HCT116 (cell line): ENCODE data around the gene TRDN. TPM values are rescaled to one million over a fixed set of nuclear protein-coding genes. Genes with fewer than 3 reads are reported as not detected.

ENCODE experiments used
- ATAC-seq: fragments of 200-7000 bp; cut with Tn5 transposase; 2 replicates; pipeline ENCODE4 v1.9.1; 2020; ENCODE audit warnings: mild to moderate bottlenecking, moderate library complexity
- BruUV-seq: library from RNA; stranded (reverse); fragments of 400-500 nt; replicated peaks from 2 replicates; lab custom pipeline; 2021; lab: Mats Ljungman, UMichigan
- CTCF ChIA-PET: fragments of 300-600 bp; sonication (Branson Sonifier 250); formaldehyde crosslinking; loops from one replicate; lab custom pipeline; 2021; ENCODE audit warnings: antibody characterized with exemption; lab: Charles Lee
- POLR2A ChIA-PET: fragments of 300-600, 350-600 bp; sonication (Branson Sonifier 250); formaldehyde crosslinking; loops from one replicate; lab custom pipeline; 2021; ENCODE audit warnings: antibody characterized with exemption; lab: Charles Lee
- RAD21 ChIA-PET, 2 experiments: fragments of 300-600 bp; sonication (Branson Sonifier 250); formaldehyde crosslinking; loops; one replicate each; lab custom pipeline; 2023; ENCODE audit warnings: low total read pairs in 2 of 2; ENCODE audit not compliant: uncharacterized antibody in 2 of 2, unreplicated experiment in 2 of 2, low non-redundant PET in 1 of 2; lab: Charles Lee
- DNase-seq: peaks from one replicate; pipeline ENCODE4 v3.0.0-alpha.2; 2010; ENCODE audit warnings: low read depth, low spot score
- H2AFZ ChIP-seq: fragments of 200-600 bp; shearing (Covaris generic), sonication (generic); 2 replicates; pipeline ENCODE4 v1.6.1; 2017; ENCODE audit warnings: low read depth, mixed run types, mixed read lengths, antibody characterized with exemption, low read length; ENCODE audit not compliant: poor library complexity, severe bottlenecking
- H3K27ac ChIP-seq: 2 replicates; pipeline ENCODE4 v1.5.1; 2012; ENCODE audit warnings: low read depth, low read length
- H3K27me3 ChIP-seq: fragments of 200-600 bp; sonication (generic); 2 replicates; pipeline ENCODE4 v1.6.1; 2016; ENCODE audit warnings: mixed run types, low read length, mixed read lengths; ENCODE audit not compliant: insufficient read depth
- H3K36me3 ChIP-seq, 2 experiments: fragments of 200-500 bp in 1 of 2; fragments of 200-600 bp in 1 of 2; sonication (Bioruptor generic) in 1 of 2; sonication (generic) in 1 of 2; 2 replicates each; pipeline versions ENCODE4 v1.5.1 to v1.6.1; 2014 to 2016; ENCODE audit warnings: low read length in 2 of 2, inconsistent platforms in 1 of 2, mixed read lengths in 1 of 2, mixed run types in 1 of 2; ENCODE audit not compliant: insufficient read depth in 2 of 2, control insufficient read depth in 1 of 2
- H3K4me1 ChIP-seq, 2 experiments: fragments of 200-600 bp in 1 of 2; sonication (generic) in 1 of 2; 2 replicates each; pipeline versions ENCODE4 v1.5.1 to v1.6.1; 2012 to 2017; ENCODE audit warnings: low read length in 2 of 2, inconsistent platforms in 1 of 2, mild to moderate bottlenecking in 1 of 2, mixed read lengths in 1 of 2, mixed run types in 1 of 2, moderate library complexity in 1 of 2; ENCODE audit not compliant: insufficient read depth in 2 of 2, control insufficient read depth in 1 of 2
- H3K4me2 ChIP-seq: fragments of 200-600 bp; sonication (generic); 2 replicates; pipeline ENCODE4 v1.6.1; 2017; ENCODE audit warnings: mixed run types, low read length, mixed read lengths
- H3K4me3 ChIP-seq, 2 experiments: fragments of 200-600 bp in 1 of 2; sonication (generic) in 1 of 2; replicated peaks in 1 of 2; 2 replicates each; pipeline ENCODE4 v1.5.1; 2011 to 2016; ENCODE audit warnings: low read length in 2 of 2, control low read depth in 1 of 2, low read depth in 1 of 2, mild to moderate bottlenecking in 1 of 2, mixed read lengths in 1 of 2, mixed run types in 1 of 2
- H3K79me2 ChIP-seq: fragments of 200-600 bp; sonication (generic); 2 replicates; pipeline ENCODE4 v1.6.1; 2017; ENCODE audit warnings: mild to moderate bottlenecking, mixed run types, low read length, moderate library complexity, mixed read lengths; ENCODE audit not compliant: insufficient read depth
- H3K9ac ChIP-seq: fragments of 200-600 bp; sonication (generic); 2 replicates; pipeline ENCODE4 v1.6.1; 2016; ENCODE audit warnings: low read length, mixed read lengths
- H3K9me2 ChIP-seq: fragments of 200-600 bp; sonication (generic), shearing (Covaris generic); 2 replicates; pipeline ENCODE4 v1.6.1; 2017; ENCODE audit warnings: mixed run types, mild to moderate bottlenecking, moderate library complexity; ENCODE audit not compliant: insufficient read depth
- H3K9me3 ChIP-seq, 2 experiments: fragments of 200-500 bp in 1 of 2; fragments of 200-600 bp in 1 of 2; sonication (Bioruptor generic) in 1 of 2; sonication (generic) in 1 of 2; 2 replicates each; pipeline ENCODE4 v1.6.1; 2014 to 2017; ENCODE audit warnings: low read length in 2 of 2, mixed read lengths in 2 of 2, inconsistent platforms in 1 of 2, low read depth in 1 of 2, mild to moderate bottlenecking in 1 of 2, mixed run types in 1 of 2, moderate library complexity in 1 of 2; ENCODE audit not compliant: control insufficient read depth in 1 of 2, insufficient read depth in 1 of 2
- H4K20me1 ChIP-seq: fragments of 200-600 bp; sonication (generic), shearing (Covaris generic); 2 replicates; pipeline ENCODE4 v1.6.1; 2017; ENCODE audit warnings: mixed run types, mild to moderate bottlenecking, moderate library complexity; ENCODE audit not compliant: insufficient read depth
- CBX3 ChIP-seq: IDR thresholded peaks from 2 replicates; pipeline ENCODE4 v1.6.1; 2012; ENCODE audit warnings: low read depth
- CEBPB ChIP-seq: IDR thresholded peaks from 2 replicates; pipeline ENCODE4 v1.6.1; 2012; ENCODE audit warnings: low read depth
- ELF1 ChIP-seq: IDR thresholded peaks from 2 replicates; pipeline ENCODE4 v1.6.1; 2012; ENCODE audit warnings: low read depth, borderline replicate concordance
- EZH2phosphoT487 ChIP-seq: fragments of 200-600 bp; IDR thresholded peaks from 2 replicates; pipeline ENCODE4 v1.6.1; 2018; ENCODE audit warnings: antibody characterized with exemption, borderline replicate concordance
- JUND ChIP-seq: IDR thresholded peaks from 2 replicates; pipeline ENCODE4 v1.6.1; 2012
- POLR2A ChIP-seq: IDR thresholded peaks from 2 replicates; pipeline ENCODE4 v1.7.0; 2011; ENCODE audit warnings: borderline replicate concordance; ENCODE audit not compliant: insufficient read depth, insufficient read length; ENCODE audit errors: extremely low read depth
- POLR2AphosphoS5 ChIP-seq: IDR thresholded peaks from 2 replicates; pipeline ENCODE4 v1.6.1; 2011; ENCODE audit warnings: mild to moderate bottlenecking, low read depth, low read length, moderate library complexity
- SIN3A ChIP-seq: IDR thresholded peaks from 2 replicates; pipeline ENCODE4 v1.6.1; 2012; ENCODE audit warnings: low read depth
- SRF ChIP-seq: IDR thresholded peaks from 2 replicates; pipeline ENCODE4 v1.6.1; 2012; ENCODE audit warnings: low read depth
- TCF7L2 ChIP-seq: IDR thresholded peaks from 2 replicates; pipeline ENCODE4 v1.7.0; 2011; ENCODE audit warnings: borderline replicate concordance, inconsistent platforms; ENCODE audit not compliant: insufficient read depth, insufficient read length; ENCODE audit errors: extremely low read depth
- YY1 ChIP-seq: IDR thresholded peaks from 2 replicates; pipeline ENCODE4 v1.6.1; 2011; ENCODE audit warnings: low read length, low read depth, moderate library complexity, mild to moderate bottlenecking; ENCODE audit not compliant: insufficient replicate concordance; ENCODE audit errors: extremely low read depth
- ZNF274 ChIP-seq: fragments of 200-500 bp; sonication (Bioruptor generic); IDR thresholded peaks from 2 replicates; pipeline ENCODE4 v1.6.1; 2014; ENCODE audit warnings: mild to moderate bottlenecking, low read depth, low read length, inconsistent platforms
- intact Hi-C: fragments of 100-400 bp; cut with micrococcal nuclease; formaldehyde crosslinking; loops from 2 replicates; pipeline ENCODE4 v1.10.0; 2022
- total RNA-seq: library from RNA; stranded (reverse); gene quantifications from one replicate; pipeline ENCODE4 v1.2.1, GENCODE V29; 2021; ENCODE audit not compliant: unreplicated experiment
- TF ChIP-seq, protein P1 (sequence below): IDR thresholded peaks from 2 replicates; pipeline ENCODE4 v1.6.1; 2011; ENCODE audit warnings: mild to moderate bottlenecking, low read length, moderate library complexity; ENCODE audit not compliant: insufficient replicate concordance; ENCODE audit errors: extremely low read depth
- TF ChIP-seq, protein P2 (sequence below): IDR thresholded peaks from 2 replicates; pipeline ENCODE4 v1.6.1; 2012; ENCODE audit warnings: low read depth
- TF ChIP-seq, protein P3 (sequence below): IDR thresholded peaks from 2 replicates; pipeline ENCODE4 v1.6.1; 2012

Gene TRDN
- total RNA-seq, 1 experiment from 2014 or later: not detected

DNA sequence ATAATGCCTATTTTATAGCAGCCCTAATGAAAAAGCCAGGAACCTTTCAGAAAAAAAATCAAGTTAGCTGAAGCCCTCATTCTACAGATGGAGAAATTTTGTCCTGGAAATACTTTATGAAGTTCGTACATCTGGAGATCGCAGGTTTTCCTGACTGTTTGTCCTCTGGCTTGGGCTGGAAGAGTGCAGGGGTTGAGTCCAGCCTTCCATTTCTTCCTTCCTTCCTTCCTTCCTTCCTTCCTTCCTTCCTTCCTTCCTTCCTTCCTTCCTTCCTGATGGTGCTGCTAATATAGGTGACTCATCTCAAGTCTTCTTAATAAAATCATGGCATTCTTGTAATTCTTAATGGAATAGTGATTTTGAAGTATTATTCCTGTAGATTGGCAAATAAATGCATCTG lies 413.3 kb downstream of the TRDN start:
- H3K4me3 ChIP-seq: no peak overlapping the region
- no peak overlapping the region for H3K4me2 ChIP-seq
- H3K9me2 ChIP-seq: no peaks in the 10 kb centered on the region
- H3K9ac ChIP-seq: no peak overlapping the region
- TF ChIP-seq YY1: no peak
- TF ChIP-seq SIN3A: no peak
- peaks cover 18% of the 10 kb centered on the region for H3K27me3 ChIP-seq
- ChIA-PET CTCF (no interaction called here), POLR2A (no interaction called here), RAD21 (no interaction called here)
- intact Hi-C loops: no loop called here
- H3K4me1 ChIP-seq: no peaks in the 10 kb centered on the region
- H3K79me2 ChIP-seq: no peaks in the 10 kb centered on the region
- no peaks in the 10 kb centered on the region for H3K36me3 ChIP-seq
- ATAC-seq (no peak), DNase-seq (no peak)
- H4K20me1 ChIP-seq: no peaks in the 10 kb centered on the region; the same call in 1 of the 2 replicates
- BruUV-seq: no TSS peak
- no peak overlapping the region for H2AFZ ChIP-seq
- no peaks in the 10 kb centered on the region for H3K9me3 ChIP-seq
- no peak overlapping the region for H3K27ac ChIP-seq

DNA sequence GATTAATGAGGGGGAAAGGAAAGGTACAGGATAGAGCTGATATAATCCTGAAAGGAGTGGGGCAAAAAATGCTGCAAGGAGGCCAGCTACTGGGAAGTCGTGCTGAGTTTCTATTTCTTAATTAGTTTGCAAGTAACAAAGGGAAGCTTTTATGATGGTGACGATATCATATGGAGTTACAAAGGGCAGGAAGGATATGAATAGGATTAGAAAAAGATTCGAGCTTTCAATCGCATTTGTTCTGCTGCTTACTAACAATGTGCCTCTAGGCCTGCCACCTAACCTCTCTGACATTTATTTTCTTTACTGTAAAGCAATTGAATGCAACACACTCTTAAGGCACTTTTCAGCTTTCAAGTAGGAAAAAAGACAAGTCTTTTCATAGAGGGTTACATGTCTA lies 421.5 kb downstream of the TRDN start:
- BruUV-seq: no TSS peak
- no peak overlapping the region for H3K4me2 ChIP-seq
- no peaks in the 10 kb centered on the region for H4K20me1 ChIP-seq
- no peak overlapping the region for H2AFZ ChIP-seq
- no peaks in the 10 kb centered on the region for H3K9me3 ChIP-seq
- intact Hi-C loops: no loop called here
- CTCF ChIA-PET: no interaction called here
- ATAC-seq: no peak
- no peak overlapping the region for H3K9ac ChIP-seq
- DNase-seq: no peak
- peaks cover 6% of the 10 kb centered on the region; the same call in 1 of the 2 replicates for H3K9me2 ChIP-seq
- RAD21 ChIA-PET: no interaction called here
- H3K27me3 ChIP-seq: peaks cover 16% of the 10 kb centered on the region
- no peaks in the 10 kb centered on the region for H3K79me2 ChIP-seq
- H3K36me3 ChIP-seq: no peaks in the 10 kb centered on the region
- H3K27ac ChIP-seq: no peak overlapping the region
- no peak overlapping the region for H3K4me3 ChIP-seq
- POLR2A ChIA-PET: no interaction called here
- no peaks in the 10 kb centered on the region for H3K4me1 ChIP-seq
- TF ChIP-seq, protein P1, sequence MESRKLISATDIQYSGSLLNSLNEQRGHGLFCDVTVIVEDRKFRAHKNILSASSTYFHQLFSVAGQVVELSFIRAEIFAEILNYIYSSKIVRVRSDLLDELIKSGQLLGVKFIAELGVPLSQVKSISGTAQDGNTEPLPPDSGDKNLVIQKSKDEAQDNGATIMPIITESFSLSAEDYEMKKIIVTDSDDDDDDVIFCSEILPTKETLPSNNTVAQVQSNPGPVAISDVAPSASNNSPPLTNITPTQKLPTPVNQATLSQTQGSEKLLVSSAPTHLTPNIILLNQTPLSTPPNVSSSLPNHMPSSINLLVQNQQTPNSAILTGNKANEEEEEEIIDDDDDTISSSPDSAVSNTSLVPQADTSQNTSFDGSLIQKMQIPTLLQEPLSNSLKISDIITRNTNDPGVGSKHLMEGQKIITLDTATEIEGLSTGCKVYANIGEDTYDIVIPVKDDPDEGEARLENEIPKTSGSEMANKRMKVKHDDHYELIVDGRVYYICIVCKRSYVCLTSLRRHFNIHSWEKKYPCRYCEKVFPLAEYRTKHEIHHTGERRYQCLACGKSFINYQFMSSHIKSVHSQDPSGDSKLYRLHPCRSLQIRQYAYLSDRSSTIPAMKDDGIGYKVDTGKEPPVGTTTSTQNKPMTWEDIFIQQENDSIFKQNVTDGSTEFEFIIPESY: no peak
- TF ChIP-seq POLR2AphosphoS5 (no peak), CBX3 (no peak), CEBPB (no peak), SRF (no peak), EZH2phosphoT487 (no peak), ZNF274 (no peak), TCF7L2 (no peak), ELF1 (no peak), POLR2A (no peak), JUND (no peak)
- TF ChIP-seq, protein P2, sequence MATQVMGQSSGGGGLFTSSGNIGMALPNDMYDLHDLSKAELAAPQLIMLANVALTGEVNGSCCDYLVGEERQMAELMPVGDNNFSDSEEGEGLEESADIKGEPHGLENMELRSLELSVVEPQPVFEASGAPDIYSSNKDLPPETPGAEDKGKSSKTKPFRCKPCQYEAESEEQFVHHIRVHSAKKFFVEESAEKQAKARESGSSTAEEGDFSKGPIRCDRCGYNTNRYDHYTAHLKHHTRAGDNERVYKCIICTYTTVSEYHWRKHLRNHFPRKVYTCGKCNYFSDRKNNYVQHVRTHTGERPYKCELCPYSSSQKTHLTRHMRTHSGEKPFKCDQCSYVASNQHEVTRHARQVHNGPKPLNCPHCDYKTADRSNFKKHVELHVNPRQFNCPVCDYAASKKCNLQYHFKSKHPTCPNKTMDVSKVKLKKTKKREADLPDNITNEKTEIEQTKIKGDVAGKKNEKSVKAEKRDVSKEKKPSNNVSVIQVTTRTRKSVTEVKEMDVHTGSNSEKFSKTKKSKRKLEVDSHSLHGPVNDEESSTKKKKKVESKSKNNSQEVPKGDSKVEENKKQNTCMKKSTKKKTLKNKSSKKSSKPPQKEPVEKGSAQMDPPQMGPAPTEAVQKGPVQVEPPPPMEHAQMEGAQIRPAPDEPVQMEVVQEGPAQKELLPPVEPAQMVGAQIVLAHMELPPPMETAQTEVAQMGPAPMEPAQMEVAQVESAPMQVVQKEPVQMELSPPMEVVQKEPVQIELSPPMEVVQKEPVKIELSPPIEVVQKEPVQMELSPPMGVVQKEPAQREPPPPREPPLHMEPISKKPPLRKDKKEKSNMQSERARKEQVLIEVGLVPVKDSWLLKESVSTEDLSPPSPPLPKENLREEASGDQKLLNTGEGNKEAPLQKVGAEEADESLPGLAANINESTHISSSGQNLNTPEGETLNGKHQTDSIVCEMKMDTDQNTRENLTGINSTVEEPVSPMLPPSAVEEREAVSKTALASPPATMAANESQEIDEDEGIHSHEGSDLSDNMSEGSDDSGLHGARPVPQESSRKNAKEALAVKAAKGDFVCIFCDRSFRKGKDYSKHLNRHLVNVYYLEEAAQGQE: no peak
- TF ChIP-seq, protein P3, sequence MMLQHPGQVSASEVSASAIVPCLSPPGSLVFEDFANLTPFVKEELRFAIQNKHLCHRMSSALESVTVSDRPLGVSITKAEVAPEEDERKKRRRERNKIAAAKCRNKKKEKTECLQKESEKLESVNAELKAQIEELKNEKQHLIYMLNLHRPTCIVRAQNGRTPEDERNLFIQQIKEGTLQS: no peak
